Measurements from ENCODE around the gene FRS2. TPM values are rescaled to one million over a fixed set of nuclear protein-coding genes. Genes with fewer than 3 reads are reported as not detected.

Gene FRS2
- total RNA-seq, 2 experiments from 2014 or later = 21.7 to 24.9 TPM

DNA sequence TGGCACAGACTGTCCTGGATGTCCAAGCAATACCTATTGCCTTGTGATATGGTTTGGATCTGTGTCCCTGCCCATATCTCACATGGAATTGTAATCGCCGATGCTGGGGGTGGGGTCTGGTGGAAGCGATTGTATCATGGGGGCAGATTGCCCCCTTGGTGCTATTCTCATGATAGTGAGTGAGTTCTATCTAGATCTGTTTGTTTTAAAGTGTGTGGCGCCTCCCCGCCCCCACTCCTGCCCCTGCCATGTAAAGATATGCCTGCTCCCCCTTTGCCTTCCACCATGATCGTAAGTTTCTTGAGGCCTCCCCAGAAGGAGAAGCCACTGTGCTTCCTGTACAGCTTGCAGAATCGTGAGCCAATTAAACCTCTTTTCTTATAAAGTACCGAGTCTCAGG lies 157.3 kb downstream of the FRS2 start:
- no peak for DNase-seq

More for the DNA sequence above, 157.3 kb downstream of the FRS2 start:
- no peaks in the 10 kb centered on the region for H3K9me3 Mint-ChIP-seq
- Histone ChIP-seq H3K4me3 (ENCODE audit: low read length) (no peak overlapping the region), H3K36me3 (ENCODE audit: insufficient read depth, low read length) (no peaks in the 10 kb centered on the region), H3K9me3 (ENCODE audit: control insufficient read depth in 1 of 2, insufficient read depth in 1 of 2, low read length in 2 of 2) (no peaks in the 10 kb centered on the region), H3K27ac (ENCODE audit: low read depth in 1 of 2, low read length in 2 of 2) (no peak overlapping the region), H3K4me1 (ENCODE audit: insufficient read depth, low read length) (no peaks in the 10 kb centered on the region), H3K27me3 (ENCODE audit: control insufficient read depth in 1 of 2, insufficient read depth in 2 of 2, low read length in 2 of 2) (no peaks in the 10 kb centered on the region)
- CTCF ChIA-PET = interaction anchor here (0.6 kb wide), 1 partner anchor 1760 kb away, joined by 3 read pairs; no protein-coding TSS in a partner anchor
- POLR2A ChIA-PET = no interaction called here
- no peaks in the 10 kb centered on the region for H3K36me3 Mint-ChIP-seq (ENCODE audit: low read depth)
- no peak for ATAC-seq (ENCODE audit: poor library complexity)
- no peaks in the 10 kb centered on the region for H3K4me1 Mint-ChIP-seq (ENCODE audit: low read depth)
- peaks cover 5% of the 10 kb centered on the region for H3K27me3 Mint-ChIP-seq
- TF ChIP-seq, protein P1, sequence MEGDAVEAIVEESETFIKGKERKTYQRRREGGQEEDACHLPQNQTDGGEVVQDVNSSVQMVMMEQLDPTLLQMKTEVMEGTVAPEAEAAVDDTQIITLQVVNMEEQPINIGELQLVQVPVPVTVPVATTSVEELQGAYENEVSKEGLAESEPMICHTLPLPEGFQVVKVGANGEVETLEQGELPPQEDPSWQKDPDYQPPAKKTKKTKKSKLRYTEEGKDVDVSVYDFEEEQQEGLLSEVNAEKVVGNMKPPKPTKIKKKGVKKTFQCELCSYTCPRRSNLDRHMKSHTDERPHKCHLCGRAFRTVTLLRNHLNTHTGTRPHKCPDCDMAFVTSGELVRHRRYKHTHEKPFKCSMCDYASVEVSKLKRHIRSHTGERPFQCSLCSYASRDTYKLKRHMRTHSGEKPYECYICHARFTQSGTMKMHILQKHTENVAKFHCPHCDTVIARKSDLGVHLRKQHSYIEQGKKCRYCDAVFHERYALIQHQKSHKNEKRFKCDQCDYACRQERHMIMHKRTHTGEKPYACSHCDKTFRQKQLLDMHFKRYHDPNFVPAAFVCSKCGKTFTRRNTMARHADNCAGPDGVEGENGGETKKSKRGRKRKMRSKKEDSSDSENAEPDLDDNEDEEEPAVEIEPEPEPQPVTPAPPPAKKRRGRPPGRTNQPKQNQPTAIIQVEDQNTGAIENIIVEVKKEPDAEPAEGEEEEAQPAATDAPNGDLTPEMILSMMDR (IDR thresholded peaks at IDR 0.05) = no peak
- intact Hi-C loops (cut with DNase I, micrococcal nuclease) = no loop called here
- H3K27ac Mint-ChIP-seq = no peak overlapping the region
- H3K4me3 Mint-ChIP-seq = no peak overlapping the region

Small RNAs within 50 kb of the gene (microRNA-seq; reads per million reads assigned to microRNA genes)
- gene MIR3913-1 (ENCODE audit: borderline microRNAs expressed, borderline replicate concordance) (not detected), gene MIR3913-2 (ENCODE audit: borderline microRNAs expressed, borderline replicate concordance) (not detected)

Other genes with a start within 250 kb of the FRS2 start
- 10 to 100 TPM; 80.9 to 86.7 TPM for gene CPSF6, start 230.8 kb upstream of the FRS2 start, total RNA-seq
- 10 to 100 TPM; 71.4 to 72.9 TPM for gene LYZ, start 122.0 kb upstream of the FRS2 start, total RNA-seq
- 10 to 100 TPM; 26.2 TPM for gene YEATS4, start 110.6 kb upstream of the FRS2 start, total RNA-seq
- gene CCT2, start 115.1 kb downstream of the FRS2 start, total RNA-seq = 100 to 1,000 TPM; 173 to 177 TPM
- gene LRRC10, start 140.5 kb downstream of the FRS2 start, total RNA-seq = not detected
- gene BEST3, start 228.9 kb downstream of the FRS2 start, total RNA-seq = not detected

Data from CD4-positive, alpha-beta T cell (primary cell).